HepG2 (cell line): ENCODE measurements around the gene EPN2. TPM values are rescaled to one million over a fixed set of nuclear protein-coding genes. Genes with fewer than 3 reads are reported as not detected.
A peak's percentile ranks its signal among the peaks of the same experiment; 100 is the strongest.

Experiments used
- CENPBD1 ChIP-seq: sonication (generic); formaldehyde crosslinking; IDR thresholded peaks from 2 replicates; pipeline ENCODE4 v1.8.0; 2022; ENCODE audit warnings: missing genetic modification reagents, low read depth, mild to moderate bottlenecking, borderline replicate concordance
- DPF2 ChIP-seq: sonication (generic); formaldehyde crosslinking; IDR thresholded peaks from 2 replicates; pipeline ENCODE4 v1.4.0; 2020; ENCODE audit warnings: mild to moderate bottlenecking, low read depth, missing genetic modification reagents, borderline replicate concordance
- EHMT2 ChIP-seq: fragments of 200-600 bp; sonication (generic); IDR thresholded peaks from 2 replicates; pipeline ENCODE4 v1.7.0; 2017; ENCODE audit warnings: antibody characterized with exemption, low read depth, low read length, borderline replicate concordance
- HNRNPLL ChIP-seq: fragments of 200-400 bp; formaldehyde crosslinking; IDR thresholded peaks from 2 replicates; pipeline ENCODE4 v1.6.1; 2017; ENCODE audit warnings: mild to moderate bottlenecking, low read depth, low read length; ENCODE audit not compliant: poor library complexity, severe bottlenecking
- ISX ChIP-seq: sonication (generic); formaldehyde crosslinking; conservative IDR thresholded peaks from 2 replicates; pipeline ENCODE4 v1.5.0; 2020; ENCODE audit warnings: missing genetic modification reagents
- PAX8 ChIP-seq: sonication (generic); formaldehyde crosslinking; IDR thresholded peaks from 2 replicates; pipeline ENCODE4 v1.8.0; 2022; ENCODE audit warnings: mild to moderate bottlenecking, missing genetic modification reagents, borderline replicate concordance
- RBM22 ChIP-seq: fragments of 200-400 bp; formaldehyde crosslinking; optimal IDR thresholded peaks from 2 replicates; pipeline ENCODE3; 2017; ENCODE audit warnings: mild to moderate bottlenecking, low read length, moderate library complexity
- ZMYM2 ChIP-seq: sonication (generic); formaldehyde crosslinking; IDR thresholded peaks from 2 replicates; pipeline ENCODE4 v1.8.0; 2022; ENCODE audit warnings: mild to moderate bottlenecking, missing genetic modification reagents
- ZNF646 ChIP-seq: sonication (generic); formaldehyde crosslinking; IDR thresholded peaks from 2 replicates; pipeline ENCODE4 v1.9.0; 2021; ENCODE audit warnings: mild to moderate bottlenecking, missing genetic modification reagents
- ZNF687 ChIP-seq: sonication (generic); formaldehyde crosslinking; IDR thresholded peaks from 2 replicates; pipeline ENCODE4 v1.5.1; 2020; ENCODE audit warnings: mild to moderate bottlenecking, missing genetic modification reagents, moderate library complexity
- ZNF777 ChIP-seq: sonication (generic); formaldehyde crosslinking; IDR thresholded peaks from 2 replicates; pipeline ENCODE4 v1.4.0; 2020; ENCODE audit warnings: missing genetic modification reagents
- polyA plus RNA-seq, 8 experiments: library from polyadenylated mRNA; depleted of rRNA in 3 of 8; stranded (reverse) in 7 of 8; unstranded in 1 of 8; fragments of >200 nt; fragmentation: Illumina TruSeq in 4 of 8; extraction: Trizol in 4 of 8; gene quantifications; 2 replicates each; pipeline versions ENCODE4 v1.2.1 to v1.2.3, GENCODE V29; 2011 to 2016; ENCODE audit warnings: low read depth in 4 of 8, missing spikeins in 1 of 8, mixed read lengths in 1 of 8; ENCODE audit not compliant: insufficient read depth in 1 of 8
- total RNA-seq, 5 experiments: library from RNA; depleted of rRNA; stranded (reverse); fragments of >200 nt; fragmentation: Illumina TruSeq; extraction: Trizol; gene quantifications; 2 replicates each; pipeline ENCODE4 v1.2.3, GENCODE V29; 2016; ENCODE audit warnings: low read depth in 1 of 5
- TF ChIP-seq, protein P1 (sequence below): sonication (generic); formaldehyde crosslinking; IDR thresholded peaks from 2 replicates; pipeline ENCODE4; 2020; ENCODE audit warnings: missing genetic modification reagents, mild to moderate bottlenecking, borderline replicate concordance

EPN2 gene
- total and polyA plus RNA-seq, 2 of the 13 experiments (the other 11 are each of a cell fraction or from before 2014, with no cell fraction given) = 7.8 to 19.2 TPM

- 0 out of 2 replicates have a peak, but pooled peaks have one; percentile 27 for TF ChIP-seq DPF2 (CRISPR knock-in tag)
- TF ChIP-seq, protein P1, sequence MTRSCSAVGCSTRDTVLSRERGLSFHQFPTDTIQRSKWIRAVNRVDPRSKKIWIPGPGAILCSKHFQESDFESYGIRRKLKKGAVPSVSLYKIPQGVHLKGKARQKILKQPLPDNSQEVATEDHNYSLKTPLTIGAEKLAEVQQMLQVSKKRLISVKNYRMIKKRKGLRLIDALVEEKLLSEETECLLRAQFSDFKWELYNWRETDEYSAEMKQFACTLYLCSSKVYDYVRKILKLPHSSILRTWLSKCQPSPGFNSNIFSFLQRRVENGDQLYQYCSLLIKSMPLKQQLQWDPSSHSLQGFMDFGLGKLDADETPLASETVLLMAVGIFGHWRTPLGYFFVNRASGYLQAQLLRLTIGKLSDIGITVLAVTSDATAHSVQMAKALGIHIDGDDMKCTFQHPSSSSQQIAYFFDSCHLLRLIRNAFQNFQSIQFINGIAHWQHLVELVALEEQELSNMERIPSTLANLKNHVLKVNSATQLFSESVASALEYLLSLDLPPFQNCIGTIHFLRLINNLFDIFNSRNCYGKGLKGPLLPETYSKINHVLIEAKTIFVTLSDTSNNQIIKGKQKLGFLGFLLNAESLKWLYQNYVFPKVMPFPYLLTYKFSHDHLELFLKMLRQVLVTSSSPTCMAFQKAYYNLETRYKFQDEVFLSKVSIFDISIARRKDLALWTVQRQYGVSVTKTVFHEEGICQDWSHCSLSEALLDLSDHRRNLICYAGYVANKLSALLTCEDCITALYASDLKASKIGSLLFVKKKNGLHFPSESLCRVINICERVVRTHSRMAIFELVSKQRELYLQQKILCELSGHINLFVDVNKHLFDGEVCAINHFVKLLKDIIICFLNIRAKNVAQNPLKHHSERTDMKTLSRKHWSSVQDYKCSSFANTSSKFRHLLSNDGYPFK = no peak
- no peak for TF ChIP-seq HNRNPLL
- TF ChIP-seq RBM22 = no peak
- TF ChIP-seq ISX (CRISPR knock-in tag) = no peak
- TF ChIP-seq EHMT2 = no peak
- peak; percentile 31 for TF ChIP-seq ZNF687 (CRISPR knock-in tag)
- TF ChIP-seq ZMYM2 (CRISPR knock-in tag) = 0 out of 2 replicates have a peak, but pooled peaks have one; percentile 61
- no peak for TF ChIP-seq ZNF777 (CRISPR knock-in tag)
- TF ChIP-seq ZNF646 = no peak
- no peak for TF ChIP-seq PAX8 (CRISPR knock-in tag)
- no peak for TF ChIP-seq CENPBD1
These were observed 108.6 kb downstream of the EPN2 start (continued) for GRCh38 chr17:19345486-19346350.
